K562 (cell line): ENCODE data around the gene PTPRF. TPM values are rescaled to one million over a fixed set of nuclear protein-coding genes. Genes with fewer than 3 reads are reported as not detected.
A peak's percentile ranks its signal among the peaks of the same experiment; 100 is the strongest.

Experiments
- CTBP1 ChIP-seq: fragments of 450-650 bp; IDR thresholded peaks from 2 replicates; pipeline ENCODE4 v1.6.1; 2016; ENCODE audit warnings: borderline replicate concordance
- FOXA3 ChIP-seq, 2 experiments: fragments of 450-650 bp in 1 of 2; sonication (generic) in 1 of 2; formaldehyde crosslinking; IDR thresholded peaks in 1 of 2; conservative IDR thresholded peaks in 1 of 2; 2 replicates each; pipeline versions ENCODE4 v1.4.0 to v1.8.0; 2020 to 2022; ENCODE audit warnings: mild to moderate bottlenecking in 2 of 2, missing genetic modification reagents in 1 of 2
- HDAC2 ChIP-seq: fragments of 450-650 bp; IDR thresholded peaks from 2 replicates; pipeline ENCODE4 v1.6.1; 2016; ENCODE audit warnings: mild to moderate bottlenecking
- HDAC8 ChIP-seq: fragments of 450-650 bp; IDR thresholded peaks from 2 replicates; pipeline ENCODE4 v1.6.1; 2016; ENCODE audit warnings: mild to moderate bottlenecking, missing genetic modification characterization, moderate library complexity, missing compliant biosample characterization
- HEY1 ChIP-seq: fragments of 250-450 bp; sonication (Bioruptor Pico); IDR thresholded peaks from 2 replicates; pipeline ENCODE4 v1.5.0; 2020; ENCODE audit warnings: mild to moderate bottlenecking, moderate library complexity, borderline replicate concordance
- HSF4 ChIP-seq: fragments of 250-450 bp; sonication (Bioruptor Pico); IDR thresholded peaks from 2 replicates; pipeline ENCODE4 v2.1.2; 2022; ENCODE audit warnings: mild to moderate bottlenecking, moderate library complexity, borderline replicate concordance
- JUND ChIP-seq, 2 experiments: IDR thresholded peaks; 2 replicates in 1 of 2; 3 replicates in 1 of 2; pipeline ENCODE4 v1.6.1; 2011; ENCODE audit warnings: borderline replicate concordance in 2 of 2, low read depth in 2 of 2, low read length in 2 of 2, improper control_type of control experiment in 1 of 2, missing biosample characterization in 1 of 2, missing genetic modification characterization in 1 of 2, missing genetic modification reagents in 1 of 2
- MTA2 ChIP-seq: fragments of 450-650 bp; IDR thresholded peaks from 2 replicates; pipeline ENCODE4 v1.6.1; 2016; ENCODE audit warnings: low read depth
- NEUROD1 ChIP-seq: fragments of 150-350 bp; IDR thresholded peaks from 2 replicates; pipeline ENCODE4 v1.6.1; 2014; ENCODE audit warnings: borderline replicate concordance, low read length, low read depth; ENCODE audit not compliant: partially characterized antibody
- PCBP2 ChIP-seq: fragments of 200-400 bp; formaldehyde crosslinking; IDR thresholded peaks from 2 replicates; pipeline ENCODE4 v1.6.1; 2018; ENCODE audit warnings: low read length, low read depth, mild to moderate bottlenecking, moderate library complexity; ENCODE audit not compliant: poor library complexity, severe bottlenecking
- RBBP5 ChIP-seq: fragments of 200-600 bp; sonication (generic); IDR thresholded peaks from 2 replicates; pipeline ENCODE4 v1.6.1; 2012; ENCODE audit warnings: borderline replicate concordance, mild to moderate bottlenecking, low read length, control low read depth, inconsistent platforms; ENCODE audit not compliant: insufficient read depth, poor library complexity, severe bottlenecking
- RBM15 ChIP-seq: fragments of 200-400 bp; formaldehyde crosslinking; IDR thresholded peaks from 2 replicates; pipeline ENCODE4 v1.6.1; 2018; ENCODE audit warnings: mild to moderate bottlenecking, low read length, moderate library complexity; ENCODE audit not compliant: insufficient read depth
- SMARCA4 ChIP-seq: fragments of 450-650 bp; IDR thresholded peaks from 2 replicates; pipeline ENCODE4 v1.6.1; 2016
- SREBF1 ChIP-seq: fragments of 150-350 bp; IDR thresholded peaks from 2 replicates; pipeline ENCODE4 v1.6.1; 2014; ENCODE audit warnings: antibody characterized with exemption, low read depth, low read length, borderline replicate concordance
- ZBTB17 ChIP-seq: fragments of 450-650 bp; formaldehyde crosslinking; IDR thresholded peaks from 2 replicates; pipeline ENCODE4 v1.4.0; 2020; ENCODE audit warnings: mild to moderate bottlenecking
- ZNF445 ChIP-seq: fragments of 250-450 bp; sonication (Bioruptor Pico); IDR thresholded peaks from 2 replicates; pipeline ENCODE4 v1.4.0; 2020; ENCODE audit warnings: low read depth, mild to moderate bottlenecking, moderate library complexity
- polyA plus RNA-seq, 8 experiments: library from polyadenylated mRNA; depleted of rRNA in 4 of 8; stranded (reverse) in 5 of 8; unstranded in 3 of 8; fragments of >200 nt; fragmentation: Nextera tagmentation in 2 of 8; fragmentation: Illumina TruSeq in 1 of 8; extraction: Ambion mirVana in 2 of 8; extraction: Trizol in 1 of 8; gene quantifications; 2 replicates each; pipeline versions ENCODE4 v1.2.1 to v1.2.3, GENCODE V29; 2011 to 2014; ENCODE audit warnings: inconsistent platforms in 1 of 8, missing spikeins in 1 of 8
- total RNA-seq, 7 experiments: library from RNA; depleted of rRNA in 6 of 7; stranded (reverse); fragments of >200 nt in 6 of 7; fragmentation: Illumina TruSeq in 2 of 7; extraction: Trizol in 2 of 7; gene quantifications; 2 replicates each; pipeline versions ENCODE4 v1.2.1 to v1.2.3, GENCODE V29; 2011 to 2021; ENCODE audit warnings: low replicate concordance in 1 of 7
- TF ChIP-seq, protein P1 (sequence below): fragments of 250-450 bp; sonication (Bioruptor Pico); IDR thresholded peaks from 2 replicates; pipeline ENCODE4 v1.8.0; 2022; ENCODE audit warnings: inconsistent platforms, mild to moderate bottlenecking, moderate library complexity, borderline replicate concordance

PTPRF gene
- total and polyA plus RNA-seq, 9 of the 15 experiments (the other 6 are each of a cell fraction or from before 2014, with no cell fraction given), result 0.13 to 4.3 (median 1.1) TPM

GRCh38 chr1:43582162-43582566, 51.5 kb downstream of the PTPRF start (continued):
- TF ChIP-seq, protein P1, sequence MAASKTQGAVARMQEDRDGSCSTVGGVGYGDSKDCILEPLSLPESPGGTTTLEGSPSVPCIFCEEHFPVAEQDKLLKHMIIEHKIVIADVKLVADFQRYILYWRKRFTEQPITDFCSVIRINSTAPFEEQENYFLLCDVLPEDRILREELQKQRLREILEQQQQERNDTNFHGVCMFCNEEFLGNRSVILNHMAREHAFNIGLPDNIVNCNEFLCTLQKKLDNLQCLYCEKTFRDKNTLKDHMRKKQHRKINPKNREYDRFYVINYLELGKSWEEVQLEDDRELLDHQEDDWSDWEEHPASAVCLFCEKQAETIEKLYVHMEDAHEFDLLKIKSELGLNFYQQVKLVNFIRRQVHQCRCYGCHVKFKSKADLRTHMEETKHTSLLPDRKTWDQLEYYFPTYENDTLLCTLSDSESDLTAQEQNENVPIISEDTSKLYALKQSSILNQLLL (CRISPR knock-in tag), result no peak
- TF ChIP-seq CTBP1 (peak; percentile 32; the same call in 1 of the 2 replicates), FOXA3 (CRISPR knock-in tag; conservative IDR thresholded peaks at IDR 0.05 in 1 of 2, IDR thresholded peaks at IDR 0.05 in 1 of 2) (0 out of 4 replicates have a peak, but pooled peaks of 1 of the 2 experiments have one; percentile 26), SREBF1 (no peak), NEUROD1 (no peak), RBBP5 (peak; percentile 40), ZNF445 (CRISPR knock-in tag) (no peak), RBM15 (no peak), SMARCA4 (peak; percentile 41; the same call in 1 of the 2 replicates), PCBP2 (no peak), HEY1 (CRISPR knock-in tag) (no peak), ZBTB17 (0 out of 2 replicates have a peak, but pooled peaks have one; percentile 22), HDAC8 (no peak), HDAC2 (0 out of 2 replicates have a peak, but pooled peaks have one; percentile 21), MTA2 (no peak), HSF4 (no peak), JUND (IDR thresholded peaks at IDR 0.05; ENCODE audit: borderline replicate concordance, low read depth, low read length) (peak; percentile 84), JUND (tag; IDR thresholded peaks at IDR 0.05; ENCODE audit: borderline replicate concordance, low read depth, low read length) (peak; percentile 90)
